WTC11 (cell line): ENCODE data around the gene SERPINH1. TPM values are rescaled to one million over a fixed set of nuclear protein-coding genes. Genes with fewer than 3 reads are reported as not detected.

ENCODE experiments used
- ATAC-seq: fragments of 200-7000 bp; cut with Tn5 transposase; 2 replicates; pipeline ENCODE4 v1.10.0; 2021; ENCODE audit warnings: mild to moderate bottlenecking, moderate library complexity
- CTCF ChIA-PET: fragments of 300-600 bp; sonication (Branson Sonifier 250); formaldehyde crosslinking; loops from one replicate; lab custom pipeline; 2021; ENCODE audit warnings: antibody characterized with exemption; lab: Charles Lee
- POLR2A ChIA-PET: fragments of 350-600 bp; sonication (Branson Sonifier 250); formaldehyde crosslinking; loops from one replicate; lab custom pipeline; 2021; ENCODE audit warnings: antibody characterized with exemption; lab: Charles Lee
- DNase-seq: peaks from one replicate; pipeline ENCODE4 v3.0.0; 2021; ENCODE audit warnings: low spot score
- H3K27ac Mint-ChIP-seq: 2 replicates; pipeline ENCODE4 v1.8.0; 2021; ENCODE audit warnings: mixed read lengths
- H3K27me3 Mint-ChIP-seq: 2 replicates; pipeline ENCODE4 v1.8.0; 2021; ENCODE audit warnings: low read depth, mild to moderate bottlenecking, moderate library complexity, mixed read lengths
- H3K36me3 Mint-ChIP-seq: 2 replicates; pipeline ENCODE4 v1.8.0; 2021; ENCODE audit warnings: mixed read lengths
- H3K4me1 Mint-ChIP-seq: 2 replicates; pipeline ENCODE4 v1.8.0; 2022; ENCODE audit warnings: mixed read lengths
- H3K4me3 Mint-ChIP-seq: 2 replicates; pipeline ENCODE4 v1.8.0; 2021; ENCODE audit warnings: mild to moderate bottlenecking, moderate library complexity, mixed read lengths
- H3K9me3 Mint-ChIP-seq: 2 replicates; pipeline ENCODE4 v1.8.0; 2021; ENCODE audit warnings: mixed read lengths
- ARID4B ChIP-seq: sonication (generic); formaldehyde crosslinking; IDR thresholded peaks from 2 replicates; pipeline ENCODE4 v1.8.0; 2023; ENCODE audit warnings: missing genetic modification reagents, mild to moderate bottlenecking, borderline replicate concordance
- TEAD1 ChIP-seq: sonication (generic); formaldehyde crosslinking; IDR thresholded peaks from 2 replicates; pipeline ENCODE4 v1.8.0; 2022; ENCODE audit warnings: mild to moderate bottlenecking, missing genetic modification reagents
- ZNF219 ChIP-seq: sonication (generic); formaldehyde crosslinking; IDR thresholded peaks from 2 replicates; pipeline ENCODE4 v1.8.0; 2023; ENCODE audit warnings: missing genetic modification reagents, mild to moderate bottlenecking, borderline replicate concordance
- total RNA-seq: library from RNA; stranded (reverse); gene quantifications from 3 replicates; pipeline ENCODE4 v1.2.3, GENCODE V29; 2021
- TF ChIP-seq, protein P1 (sequence below): sonication (generic); formaldehyde crosslinking; IDR thresholded peaks from 2 replicates; pipeline ENCODE4 v1.8.1; 2022; ENCODE audit warnings: mild to moderate bottlenecking, moderate library complexity, missing genetic modification reagents
- TF ChIP-seq, protein P2 (sequence below): sonication (generic); formaldehyde crosslinking; IDR thresholded peaks from 2 replicates; pipeline ENCODE4 v1.8.1; 2023; ENCODE audit warnings: mild to moderate bottlenecking, moderate library complexity, missing genetic modification reagents
- TF ChIP-seq, protein P3 (sequence below): fragments of 250-450 bp; sonication (Bioruptor Pico); IDR thresholded peaks from 2 replicates; pipeline ENCODE4 v1.9.0; 2021; ENCODE audit warnings: mild to moderate bottlenecking, borderline replicate concordance
- TF ChIP-seq, protein P4 (sequence below): sonication (generic); formaldehyde crosslinking; IDR thresholded peaks from 2 replicates; pipeline ENCODE4 v1.8.0; 2022; ENCODE audit warnings: mild to moderate bottlenecking, missing genetic modification reagents

The SERPINH1 gene
- total RNA-seq, 1 experiment from 2014 or later: 411 TPM

DNA sequence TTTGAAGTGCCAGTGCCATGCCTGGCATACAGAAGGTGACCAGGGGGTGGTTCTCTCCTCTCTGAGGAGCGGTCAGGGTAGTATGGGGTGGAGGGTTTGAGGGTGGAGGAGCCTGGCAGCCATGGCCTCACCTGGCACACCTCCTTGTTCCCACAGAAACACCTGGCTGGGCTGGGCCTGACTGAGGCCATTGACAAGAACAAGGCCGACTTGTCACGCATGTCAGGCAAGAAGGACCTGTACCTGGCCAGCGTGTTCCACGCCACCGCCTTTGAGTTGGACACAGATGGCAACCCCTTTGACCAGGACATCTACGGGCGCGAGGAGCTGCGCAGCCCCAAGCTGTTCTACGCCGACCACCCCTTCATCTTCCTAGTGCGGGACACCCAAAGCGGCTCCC is 9.6 kb downstream of the SERPINH1 start:
- CTCF ChIA-PET: interaction anchor here (1.4 kb wide), 2 partner anchors 13 to 40 kb away, joined by 3 to 5 read pairs; no protein-coding TSS in a partner anchor
- POLR2A ChIA-PET: interaction anchor here (0.9 to 4.0 kb wide), 3 partner anchors 11 to 28 kb away, joined by 3 to 27 read pairs (median 3); no protein-coding TSS in a partner anchor
- peaks cover 10% of the 10 kb centered on the region for H3K4me1 Mint-ChIP-seq
- TF ChIP-seq ZNF219 (CRISPR knock-in tag) (no peak), ARID4B (CRISPR knock-in tag) (no peak), TEAD1 (CRISPR knock-in tag) (no peak)
- TF ChIP-seq, protein P1, sequence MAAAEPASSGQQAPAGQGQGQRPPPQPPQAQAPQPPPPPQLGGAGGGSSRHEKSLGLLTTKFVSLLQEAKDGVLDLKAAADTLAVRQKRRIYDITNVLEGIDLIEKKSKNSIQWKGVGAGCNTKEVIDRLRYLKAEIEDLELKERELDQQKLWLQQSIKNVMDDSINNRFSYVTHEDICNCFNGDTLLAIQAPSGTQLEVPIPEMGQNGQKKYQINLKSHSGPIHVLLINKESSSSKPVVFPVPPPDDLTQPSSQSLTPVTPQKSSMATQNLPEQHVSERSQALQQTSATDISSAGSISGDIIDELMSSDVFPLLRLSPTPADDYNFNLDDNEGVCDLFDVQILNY (CRISPR knock-in tag): no peak
- TF ChIP-seq, protein P2, sequence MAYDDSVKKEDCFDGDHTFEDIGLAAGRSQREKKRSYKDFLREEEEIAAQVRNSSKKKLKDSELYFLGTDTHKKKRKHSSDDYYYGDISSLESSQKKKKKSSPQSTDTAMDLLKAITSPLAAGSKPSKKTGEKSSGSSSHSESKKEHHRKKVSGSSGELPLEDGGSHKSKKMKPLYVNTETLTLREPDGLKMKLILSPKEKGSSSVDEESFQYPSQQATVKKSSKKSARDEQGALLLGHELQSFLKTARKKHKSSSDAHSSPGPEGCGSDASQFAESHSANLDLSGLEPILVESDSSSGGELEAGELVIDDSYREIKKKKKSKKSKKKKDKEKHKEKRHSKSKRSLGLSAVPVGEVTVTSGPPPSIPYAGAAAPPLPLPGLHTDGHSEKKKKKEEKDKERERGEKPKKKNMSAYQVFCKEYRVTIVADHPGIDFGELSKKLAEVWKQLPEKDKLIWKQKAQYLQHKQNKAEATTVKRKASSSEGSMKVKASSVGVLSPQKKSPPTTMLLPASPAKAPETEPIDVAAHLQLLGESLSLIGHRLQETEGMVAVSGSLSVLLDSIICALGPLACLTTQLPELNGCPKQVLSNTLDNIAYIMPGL (CRISPR knock-in tag): no peak
- TF ChIP-seq, protein P3, sequence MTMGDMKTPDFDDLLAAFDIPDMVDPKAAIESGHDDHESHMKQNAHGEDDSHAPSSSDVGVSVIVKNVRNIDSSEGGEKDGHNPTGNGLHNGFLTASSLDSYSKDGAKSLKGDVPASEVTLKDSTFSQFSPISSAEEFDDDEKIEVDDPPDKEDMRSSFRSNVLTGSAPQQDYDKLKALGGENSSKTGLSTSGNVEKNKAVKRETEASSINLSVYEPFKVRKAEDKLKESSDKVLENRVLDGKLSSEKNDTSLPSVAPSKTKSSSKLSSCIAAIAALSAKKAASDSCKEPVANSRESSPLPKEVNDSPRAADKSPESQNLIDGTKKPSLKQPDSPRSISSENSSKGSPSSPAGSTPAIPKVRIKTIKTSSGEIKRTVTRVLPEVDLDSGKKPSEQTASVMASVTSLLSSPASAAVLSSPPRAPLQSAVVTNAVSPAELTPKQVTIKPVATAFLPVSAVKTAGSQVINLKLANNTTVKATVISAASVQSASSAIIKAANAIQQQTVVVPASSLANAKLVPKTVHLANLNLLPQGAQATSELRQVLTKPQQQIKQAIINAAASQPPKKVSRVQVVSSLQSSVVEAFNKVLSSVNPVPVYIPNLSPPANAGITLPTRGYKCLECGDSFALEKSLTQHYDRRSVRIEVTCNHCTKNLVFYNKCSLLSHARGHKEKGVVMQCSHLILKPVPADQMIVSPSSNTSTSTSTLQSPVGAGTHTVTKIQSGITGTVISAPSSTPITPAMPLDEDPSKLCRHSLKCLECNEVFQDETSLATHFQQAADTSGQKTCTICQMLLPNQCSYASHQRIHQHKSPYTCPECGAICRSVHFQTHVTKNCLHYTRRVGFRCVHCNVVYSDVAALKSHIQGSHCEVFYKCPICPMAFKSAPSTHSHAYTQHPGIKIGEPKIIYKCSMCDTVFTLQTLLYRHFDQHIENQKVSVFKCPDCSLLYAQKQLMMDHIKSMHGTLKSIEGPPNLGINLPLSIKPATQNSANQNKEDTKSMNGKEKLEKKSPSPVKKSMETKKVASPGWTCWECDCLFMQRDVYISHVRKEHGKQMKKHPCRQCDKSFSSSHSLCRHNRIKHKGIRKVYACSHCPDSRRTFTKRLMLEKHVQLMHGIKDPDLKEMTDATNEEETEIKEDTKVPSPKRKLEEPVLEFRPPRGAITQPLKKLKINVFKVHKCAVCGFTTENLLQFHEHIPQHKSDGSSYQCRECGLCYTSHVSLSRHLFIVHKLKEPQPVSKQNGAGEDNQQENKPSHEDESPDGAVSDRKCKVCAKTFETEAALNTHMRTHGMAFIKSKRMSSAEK: no peak
- no peak overlapping the region for H3K27ac Mint-ChIP-seq
- H3K4me3 Mint-ChIP-seq: no peak overlapping the region
- no peaks in the 10 kb centered on the region for H3K9me3 Mint-ChIP-seq
- H3K36me3 Mint-ChIP-seq: peaks cover 58% of the 10 kb centered on the region
- H3K27me3 Mint-ChIP-seq: no peaks in the 10 kb centered on the region
- ATAC-seq (no peak), DNase-seq (no peak)

- Mint-ChIP-seq H3K27me3 (no peaks in the 10 kb centered on the region), H3K9me3 (no peaks in the 10 kb centered on the region), H3K27ac (peak overlapping the region; percentile 21; the same call in 1 of the 2 replicates), H3K36me3 (peaks cover 50% of the 10 kb centered on the region), H3K4me3 (no peak overlapping the region), H3K4me1 (peaks cover 11% of the 10 kb centered on the region)
- ChIA-PET CTCF (no interaction called here), POLR2A (interaction anchor here (0.6 to 4.0 kb wide), 3 partner anchors 8 to 25 kb away, joined by 3 to 27 read pairs (median 3); no protein-coding TSS in a partner anchor)
- no peak for DNase-seq
- TF ChIP-seq, protein P4, sequence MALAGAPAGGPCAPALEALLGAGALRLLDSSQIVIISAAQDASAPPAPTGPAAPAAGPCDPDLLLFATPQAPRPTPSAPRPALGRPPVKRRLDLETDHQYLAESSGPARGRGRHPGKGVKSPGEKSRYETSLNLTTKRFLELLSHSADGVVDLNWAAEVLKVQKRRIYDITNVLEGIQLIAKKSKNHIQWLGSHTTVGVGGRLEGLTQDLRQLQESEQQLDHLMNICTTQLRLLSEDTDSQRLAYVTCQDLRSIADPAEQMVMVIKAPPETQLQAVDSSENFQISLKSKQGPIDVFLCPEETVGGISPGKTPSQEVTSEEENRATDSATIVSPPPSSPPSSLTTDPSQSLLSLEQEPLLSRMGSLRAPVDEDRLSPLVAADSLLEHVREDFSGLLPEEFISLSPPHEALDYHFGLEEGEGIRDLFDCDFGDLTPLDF: no peak
- ATAC-seq: no peak
These were observed 10.7 kb downstream of the SERPINH1 start for GRCh38 chr11:75572744-75573143.
